Measurements from ENCODE around the gene FANCE.

GRCh38 chr6:35485402-35485877 lies 33.3 kb downstream of the FANCE start:
- TF ChIP-seq CTCF (optimal IDR thresholded peaks at IDR 0.05 in 1 of 3, IDR thresholded peaks at IDR 0.05 in 1 of 3, conservative IDR thresholded peaks at IDR 0.05 in 1 of 3; ENCODE audit: extremely low read depth in 1 of 3, insufficient read depth in 2 of 3, low read length in 3 of 3) (no peak), EZH2 (IDR thresholded peaks at IDR 0.05; ENCODE audit: low read length) (no peak)
